ENCODE measurements around the gene USP6NL. TPM values are rescaled to one million over a fixed set of nuclear protein-coding genes. Genes with fewer than 3 reads are reported as not detected.
"Not testable (repeated sequence)": the region's sequence is repeated elsewhere in the genome, so short reads cannot be mapped to it uniquely, and the experiment has no call there.

The USP6NL gene
- total RNA-seq, 1 experiment from 2014 or later, result 22.1 TPM

DNA sequence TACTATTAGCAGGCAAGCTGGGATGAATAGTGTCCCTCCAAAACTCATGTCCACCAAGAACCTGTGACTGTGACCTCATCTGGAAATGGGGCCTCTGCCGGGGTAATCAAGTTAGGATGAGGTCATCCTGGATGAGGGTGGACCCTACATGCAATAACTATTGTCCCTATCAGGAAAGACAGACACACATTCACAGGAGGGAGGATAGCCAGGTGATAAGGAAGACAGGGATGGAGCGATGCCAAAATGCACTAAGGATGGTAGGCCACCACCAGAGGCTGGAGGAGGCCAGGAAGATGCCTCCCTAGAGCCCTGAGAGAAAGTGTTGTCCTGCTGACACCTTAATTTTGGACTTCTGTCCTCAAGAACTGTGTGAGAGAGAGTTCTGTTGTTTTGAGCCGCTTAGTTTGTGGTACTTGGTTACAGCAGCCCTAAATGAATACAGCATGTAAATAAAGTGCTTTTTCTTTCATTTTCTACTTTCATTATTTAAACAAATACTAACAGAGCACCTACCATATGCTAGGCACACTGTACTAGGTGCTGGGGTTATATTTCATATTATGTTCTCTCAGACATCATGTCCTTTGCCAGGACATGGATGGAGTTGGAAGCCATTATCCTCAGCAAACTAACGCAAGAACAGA lies 111.9 kb downstream of the USP6NL start:
- H3K9me3 ChIP-seq (ENCODE audit: insufficient read depth, low read depth), result no peaks in the 10 kb centered on the region
- H3F3A ChIP-seq (ENCODE audit: insufficient read depth, low read depth), result no peaks in the 10 kb centered on the region
- BruUV-seq (replicated peaks), result no TSS peak
- H3K4me1 ChIP-seq (replicated peaks; ENCODE audit: insufficient read depth), result no peaks in the 10 kb centered on the region
- H3K36me3 ChIP-seq (ENCODE audit: low read depth), result no peaks in the 10 kb centered on the region
- no peak overlapping the region for H2AFZ ChIP-seq
- H4K20me1 ChIP-seq (ENCODE audit: insufficient read depth), result no peaks in the 10 kb centered on the region
- no peaks in the 10 kb centered on the region for H3K27me3 ChIP-seq (ENCODE audit: insufficient read depth, low read depth)
- no peak overlapping the region for H3K27ac ChIP-seq
- ChIA-PET CTCF (no interaction called here), POLR2A (ENCODE audit: unreplicated experiment) (no interaction called here)
- H3K4me2 ChIP-seq, result no peak overlapping the region
- TF ChIP-seq, protein P1, sequence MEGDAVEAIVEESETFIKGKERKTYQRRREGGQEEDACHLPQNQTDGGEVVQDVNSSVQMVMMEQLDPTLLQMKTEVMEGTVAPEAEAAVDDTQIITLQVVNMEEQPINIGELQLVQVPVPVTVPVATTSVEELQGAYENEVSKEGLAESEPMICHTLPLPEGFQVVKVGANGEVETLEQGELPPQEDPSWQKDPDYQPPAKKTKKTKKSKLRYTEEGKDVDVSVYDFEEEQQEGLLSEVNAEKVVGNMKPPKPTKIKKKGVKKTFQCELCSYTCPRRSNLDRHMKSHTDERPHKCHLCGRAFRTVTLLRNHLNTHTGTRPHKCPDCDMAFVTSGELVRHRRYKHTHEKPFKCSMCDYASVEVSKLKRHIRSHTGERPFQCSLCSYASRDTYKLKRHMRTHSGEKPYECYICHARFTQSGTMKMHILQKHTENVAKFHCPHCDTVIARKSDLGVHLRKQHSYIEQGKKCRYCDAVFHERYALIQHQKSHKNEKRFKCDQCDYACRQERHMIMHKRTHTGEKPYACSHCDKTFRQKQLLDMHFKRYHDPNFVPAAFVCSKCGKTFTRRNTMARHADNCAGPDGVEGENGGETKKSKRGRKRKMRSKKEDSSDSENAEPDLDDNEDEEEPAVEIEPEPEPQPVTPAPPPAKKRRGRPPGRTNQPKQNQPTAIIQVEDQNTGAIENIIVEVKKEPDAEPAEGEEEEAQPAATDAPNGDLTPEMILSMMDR (conservative IDR thresholded peaks at IDR 0.05), result no peak
- TF ChIP-seq EZH2 (IDR thresholded peaks at IDR 0.05; ENCODE audit: low read depth), result no peak
- DNase-seq, result no peak
- no peaks in the 10 kb centered on the region for H3K9me2 ChIP-seq (ENCODE audit: insufficient read depth)
- H3K79me2 ChIP-seq (ENCODE audit: low read depth), result no peaks in the 10 kb centered on the region
- H3K4me3 ChIP-seq, result no peak overlapping the region
- intact Hi-C loops (cut with micrococcal nuclease; ENCODE audit: unreplicated experiment), result no loop called here

DNA sequence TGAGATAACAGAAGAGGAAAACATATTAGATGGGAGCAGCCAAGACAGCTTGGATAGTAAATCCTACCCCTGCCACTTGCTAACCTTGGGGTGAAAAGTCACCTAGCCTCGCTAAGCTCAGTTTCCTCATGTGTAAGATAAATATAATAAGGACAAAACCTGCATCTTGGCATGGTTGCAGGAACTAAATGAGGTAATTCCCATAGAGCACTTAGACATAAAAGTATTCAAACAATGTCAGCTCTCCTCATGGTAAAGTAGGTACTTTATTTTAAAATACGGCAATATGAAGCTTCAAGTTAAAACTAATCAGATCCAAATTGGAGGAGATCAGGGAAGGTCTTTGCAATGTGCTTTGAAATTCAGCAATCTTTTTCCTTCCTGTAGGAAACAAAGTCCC lies 113.1 kb downstream of the USP6NL start:
- DNase-seq, result no peak
- BruUV-seq (replicated peaks), result no TSS peak

DNA sequence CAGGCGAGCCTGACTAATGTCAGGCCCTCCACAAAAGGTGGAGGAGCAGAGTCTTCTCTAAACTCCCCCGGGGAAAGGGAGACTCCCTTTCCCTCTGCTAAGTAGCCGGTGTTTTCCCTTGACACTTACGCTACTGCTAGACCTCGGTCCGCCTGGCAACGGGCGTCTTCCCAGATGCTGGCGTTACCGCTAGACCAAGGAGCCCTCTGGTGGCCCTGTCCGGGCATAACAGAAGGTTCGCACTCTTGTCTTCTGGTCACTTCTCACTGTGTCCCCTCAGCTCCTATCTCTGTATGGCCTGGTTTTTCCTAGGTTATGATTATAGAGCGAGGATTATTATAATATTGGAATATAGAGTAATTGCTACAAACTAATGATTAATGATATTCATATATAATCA lies 116.5 kb downstream of the USP6NL start:
- H3K27ac ChIP-seq; BruUV-seq (replicated peaks); POLR2A ChIA-PET (ENCODE audit: unreplicated experiment); H3K4me2 ChIP-seq; H2AFZ ChIP-seq; H3K4me1 ChIP-seq (replicated peaks; ENCODE audit: insufficient read depth); intact Hi-C loops (cut with micrococcal nuclease; ENCODE audit: unreplicated experiment); CTCF ChIA-PET; H3K4me3 ChIP-seq; H3K36me3 ChIP-seq (ENCODE audit: low read depth); H3K9me2 ChIP-seq (ENCODE audit: insufficient read depth); H4K20me1 ChIP-seq (ENCODE audit: insufficient read depth); H3F3A ChIP-seq (ENCODE audit: insufficient read depth, low read depth); H3K79me2 ChIP-seq (ENCODE audit: low read depth); H3K9me3 ChIP-seq (ENCODE audit: insufficient read depth, low read depth); DNase-seq; H3K27me3 ChIP-seq (ENCODE audit: insufficient read depth, low read depth): not testable (repeated sequence)

More for the DNA sequence above, 113.1 kb downstream of the USP6NL start:
- Histone ChIP-seq H3K27me3 (ENCODE audit: insufficient read depth, low read depth) (no peaks in the 10 kb centered on the region), H3K4me1 (replicated peaks; ENCODE audit: insufficient read depth) (no peaks in the 10 kb centered on the region), H2AFZ (no peak overlapping the region), H3K4me2 (no peak overlapping the region), H3F3A (ENCODE audit: insufficient read depth, low read depth) (no peaks in the 10 kb centered on the region), H3K4me3 (no peak overlapping the region), H3K36me3 (ENCODE audit: low read depth) (no peaks in the 10 kb centered on the region), H3K27ac (no peak overlapping the region), H3K79me2 (ENCODE audit: low read depth) (no peaks in the 10 kb centered on the region), H3K9me2 (ENCODE audit: insufficient read depth) (no peaks in the 10 kb centered on the region), H4K20me1 (ENCODE audit: insufficient read depth) (no peaks in the 10 kb centered on the region), H3K9me3 (ENCODE audit: insufficient read depth, low read depth) (no peaks in the 10 kb centered on the region)
- CTCF ChIA-PET, result interaction anchor here (0.6 kb wide), 1 partner anchor 27 kb away, joined by 9 read pairs; no protein-coding TSS in a partner anchor
- no peak for TF ChIP-seq EZH2 (IDR thresholded peaks at IDR 0.05; ENCODE audit: low read depth)
- POLR2A ChIA-PET (ENCODE audit: unreplicated experiment), result no interaction called here
- intact Hi-C loops (cut with micrococcal nuclease; ENCODE audit: unreplicated experiment), result no loop called here

DNA sequence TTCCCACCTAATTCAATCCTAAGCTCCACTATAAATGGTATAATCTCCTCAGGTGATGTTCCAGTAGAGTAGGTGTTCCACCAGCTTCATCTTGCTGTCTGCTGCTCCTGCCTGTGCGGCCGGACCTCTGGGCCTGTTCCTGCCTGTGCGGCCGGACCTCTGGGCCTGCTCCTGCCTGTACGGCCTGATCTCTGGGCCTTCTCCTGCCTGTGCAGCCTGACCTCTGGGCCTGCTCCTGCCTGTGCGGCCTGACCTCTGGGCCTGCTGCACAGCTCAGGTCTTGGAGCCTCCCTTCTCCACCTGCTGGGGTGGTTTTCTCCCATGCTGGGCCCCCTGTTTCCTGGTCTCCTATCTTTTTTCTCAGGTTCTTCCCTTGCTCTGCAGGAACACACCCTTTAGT lies 117.8 kb downstream of the USP6NL start:
- no TSS peak for BruUV-seq (replicated peaks)
- Histone ChIP-seq H3K79me2 (ENCODE audit: low read depth) (no peaks in the 10 kb centered on the region), H3K27me3 (ENCODE audit: insufficient read depth, low read depth) (no peaks in the 10 kb centered on the region), H3K4me1 (replicated peaks; ENCODE audit: insufficient read depth) (no peaks in the 10 kb centered on the region), H4K20me1 (ENCODE audit: insufficient read depth) (no peaks in the 10 kb centered on the region), H3K36me3 (ENCODE audit: low read depth) (peaks cover 3% of the 10 kb centered on the region; the same call in 1 of the 2 replicates), H3K9me2 (ENCODE audit: insufficient read depth) (no peaks in the 10 kb centered on the region), H3K4me2 (no peak overlapping the region), H3F3A (ENCODE audit: insufficient read depth, low read depth) (no peaks in the 10 kb centered on the region), H2AFZ (no peak overlapping the region), H3K4me3 (no peak overlapping the region), H3K27ac (no peak overlapping the region), H3K9me3 (ENCODE audit: insufficient read depth, low read depth) (no peaks in the 10 kb centered on the region)
- TF ChIP-seq, protein P1 (conservative IDR thresholded peaks at IDR 0.05), result no peak
- TF ChIP-seq EZH2 (IDR thresholded peaks at IDR 0.05; ENCODE audit: low read depth), result no peak
- ChIA-PET CTCF (interaction anchor here (0.6 kb wide), 2 partner anchors 27 to 1687 kb away, joined by 3 to 7 read pairs; no protein-coding TSS in a partner anchor), POLR2A (ENCODE audit: unreplicated experiment) (interaction anchor here (0.6 kb wide), 1 partner anchor 10 kb away, joined by 5 read pairs; no protein-coding TSS in a partner anchor)
- intact Hi-C loops (cut with micrococcal nuclease; ENCODE audit: unreplicated experiment), result no loop called here
- no peak for DNase-seq
